Measurements from ENCODE around the gene TRIM26. TPM values are rescaled to one million over a fixed set of nuclear protein-coding genes. Genes with fewer than 3 reads are reported as not detected.
A peak's percentile ranks its signal among the peaks of the same experiment; 100 is the strongest.

TRIM26 gene
- total and polyA plus RNA-seq, 2 of the 13 experiments (the other 11 are each of a cell fraction or from before 2014, with no cell fraction given) = 27.1 to 38.7 TPM

DNA sequence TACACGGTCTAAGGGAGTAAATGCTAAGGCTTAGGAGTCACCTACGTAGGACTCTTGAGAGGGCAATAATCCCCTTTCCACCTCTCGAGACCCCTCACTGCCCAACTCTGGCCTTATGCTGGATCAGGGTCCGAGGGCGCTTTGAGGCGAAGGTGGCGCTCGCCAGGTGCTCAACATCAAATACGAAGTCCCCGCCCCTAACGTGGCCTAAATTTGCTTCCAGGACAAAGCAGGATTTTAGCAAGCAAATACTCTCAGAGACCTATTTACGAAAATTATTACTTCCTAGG lies 406 bp upstream of the TRIM26 start (continued):
- TF ChIP-seq, protein P1, sequence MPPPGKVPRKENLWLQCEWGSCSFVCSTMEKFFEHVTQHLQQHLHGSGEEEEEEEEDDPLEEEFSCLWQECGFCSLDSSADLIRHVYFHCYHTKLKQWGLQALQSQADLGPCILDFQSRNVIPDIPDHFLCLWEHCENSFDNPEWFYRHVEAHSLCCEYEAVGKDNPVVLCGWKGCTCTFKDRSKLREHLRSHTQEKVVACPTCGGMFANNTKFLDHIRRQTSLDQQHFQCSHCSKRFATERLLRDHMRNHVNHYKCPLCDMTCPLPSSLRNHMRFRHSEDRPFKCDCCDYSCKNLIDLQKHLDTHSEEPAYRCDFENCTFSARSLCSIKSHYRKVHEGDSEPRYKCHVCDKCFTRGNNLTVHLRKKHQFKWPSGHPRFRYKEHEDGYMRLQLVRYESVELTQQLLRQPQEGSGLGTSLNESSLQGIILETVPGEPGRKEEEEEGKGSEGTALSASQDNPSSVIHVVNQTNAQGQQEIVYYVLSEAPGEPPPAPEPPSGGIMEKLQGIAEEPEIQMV (CRISPR knock-in tag; IDR thresholded peaks at IDR 0.05; ENCODE audit: low read depth) = no peak
- TF ChIP-seq, protein P2, sequence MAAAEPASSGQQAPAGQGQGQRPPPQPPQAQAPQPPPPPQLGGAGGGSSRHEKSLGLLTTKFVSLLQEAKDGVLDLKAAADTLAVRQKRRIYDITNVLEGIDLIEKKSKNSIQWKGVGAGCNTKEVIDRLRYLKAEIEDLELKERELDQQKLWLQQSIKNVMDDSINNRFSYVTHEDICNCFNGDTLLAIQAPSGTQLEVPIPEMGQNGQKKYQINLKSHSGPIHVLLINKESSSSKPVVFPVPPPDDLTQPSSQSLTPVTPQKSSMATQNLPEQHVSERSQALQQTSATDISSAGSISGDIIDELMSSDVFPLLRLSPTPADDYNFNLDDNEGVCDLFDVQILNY (CRISPR knock-in tag; conservative IDR thresholded peaks at IDR 0.05) = no peak
- TF ChIP-seq ZNF367 (CRISPR knock-in tag; IDR thresholded peaks at IDR 0.05; ENCODE audit: borderline replicate concordance) = no peak
- peak; percentile 65; the same call in 1 of the 2 replicates for TF ChIP-seq ZNF605 (CRISPR knock-in tag; IDR thresholded peaks at IDR 0.05)
- no peak for TF ChIP-seq ZKSCAN5 (CRISPR knock-in tag; IDR thresholded peaks at IDR 0.05)
- 0 out of 2 replicates have a peak, but pooled peaks have one; percentile 20 for TF ChIP-seq SP140L (CRISPR knock-in tag; IDR thresholded peaks at IDR 0.05; ENCODE audit: borderline replicate concordance)
- no peak for TF ChIP-seq TRIM24 (CRISPR knock-in tag; IDR thresholded peaks at IDR 0.05)
- TF ChIP-seq SYNCRIP (IDR thresholded peaks at IDR 0.05; ENCODE audit: insufficient read depth, low read depth, low read length) = no peak
- no peak for TF ChIP-seq FOSL1 (CRISPR knock-in tag; IDR thresholded peaks at IDR 0.05; ENCODE audit: borderline replicate concordance)
- TF ChIP-seq, protein P3, sequence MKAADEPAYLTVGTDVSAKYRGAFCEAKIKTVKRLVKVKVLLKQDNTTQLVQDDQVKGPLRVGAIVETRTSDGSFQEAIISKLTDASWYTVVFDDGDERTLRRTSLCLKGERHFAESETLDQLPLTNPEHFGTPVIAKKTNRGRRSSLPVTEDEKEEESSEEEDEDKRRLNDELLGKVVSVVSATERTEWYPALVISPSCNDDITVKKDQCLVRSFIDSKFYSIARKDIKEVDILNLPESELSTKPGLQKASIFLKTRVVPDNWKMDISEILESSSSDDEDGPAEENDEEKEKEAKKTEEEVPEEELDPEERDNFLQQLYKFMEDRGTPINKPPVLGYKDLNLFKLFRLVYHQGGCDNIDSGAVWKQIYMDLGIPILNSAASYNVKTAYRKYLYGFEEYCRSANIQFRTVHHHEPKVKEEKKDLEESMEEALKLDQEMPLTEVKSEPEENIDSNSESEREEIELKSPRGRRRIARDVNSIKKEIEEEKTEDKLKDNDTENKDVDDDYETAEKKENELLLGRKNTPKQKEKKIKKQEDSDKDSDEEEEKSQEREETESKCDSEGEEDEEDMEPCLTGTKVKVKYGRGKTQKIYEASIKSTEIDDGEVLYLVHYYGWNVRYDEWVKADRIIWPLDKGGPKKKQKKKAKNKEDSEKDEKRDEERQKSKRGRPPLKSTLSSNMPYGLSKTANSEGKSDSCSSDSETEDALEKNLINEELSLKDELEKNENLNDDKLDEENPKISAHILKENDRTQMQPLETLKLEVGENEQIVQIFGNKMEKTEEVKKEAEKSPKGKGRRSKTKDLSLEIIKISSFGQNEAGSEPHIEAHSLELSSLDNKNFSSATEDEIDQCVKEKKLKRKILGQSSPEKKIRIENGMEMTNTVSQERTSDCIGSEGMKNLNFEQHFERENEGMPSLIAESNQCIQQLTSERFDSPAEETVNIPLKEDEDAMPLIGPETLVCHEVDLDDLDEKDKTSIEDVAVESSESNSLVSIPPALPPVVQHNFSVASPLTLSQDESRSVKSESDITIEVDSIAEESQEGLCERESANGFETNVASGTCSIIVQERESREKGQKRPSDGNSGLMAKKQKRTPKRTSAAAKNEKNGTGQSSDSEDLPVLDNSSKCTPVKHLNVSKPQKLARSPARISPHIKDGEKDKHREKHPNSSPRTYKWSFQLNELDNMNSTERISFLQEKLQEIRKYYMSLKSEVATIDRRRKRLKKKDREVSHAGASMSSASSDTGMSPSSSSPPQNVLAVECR (CRISPR knock-in tag; IDR thresholded peaks at IDR 0.05; ENCODE audit: borderline replicate concordance) = peak; percentile 52; the same call in 1 of the 2 replicates
- TF ChIP-seq PPARG (CRISPR knock-in tag; conservative IDR thresholded peaks at IDR 0.05) = no peak
- TF ChIP-seq, protein P4, sequence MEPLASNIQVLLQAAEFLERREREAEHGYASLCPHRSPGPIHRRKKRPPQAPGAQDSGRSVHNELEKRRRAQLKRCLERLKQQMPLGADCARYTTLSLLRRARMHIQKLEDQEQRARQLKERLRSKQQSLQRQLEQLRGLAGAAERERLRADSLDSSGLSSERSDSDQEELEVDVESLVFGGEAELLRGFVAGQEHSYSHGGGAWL (CRISPR knock-in tag; IDR thresholded peaks at IDR 0.05) = no peak
- TF ChIP-seq, protein P5, sequence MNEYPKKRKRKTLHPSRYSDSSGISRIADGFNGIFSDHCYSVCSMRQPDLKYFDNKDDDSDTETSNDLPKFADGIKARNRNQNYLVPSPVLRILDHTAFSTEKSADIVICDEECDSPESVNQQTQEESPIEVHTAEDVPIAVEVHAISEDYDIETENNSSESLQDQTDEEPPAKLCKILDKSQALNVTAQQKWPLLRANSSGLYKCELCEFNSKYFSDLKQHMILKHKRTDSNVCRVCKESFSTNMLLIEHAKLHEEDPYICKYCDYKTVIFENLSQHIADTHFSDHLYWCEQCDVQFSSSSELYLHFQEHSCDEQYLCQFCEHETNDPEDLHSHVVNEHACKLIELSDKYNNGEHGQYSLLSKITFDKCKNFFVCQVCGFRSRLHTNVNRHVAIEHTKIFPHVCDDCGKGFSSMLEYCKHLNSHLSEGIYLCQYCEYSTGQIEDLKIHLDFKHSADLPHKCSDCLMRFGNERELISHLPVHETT (CRISPR knock-in tag; conservative IDR thresholded peaks at IDR 0.05) = no peak; the same call in 1 of the 2 replicates
- no peak for TF ChIP-seq ZNF136 (CRISPR knock-in tag; IDR thresholded peaks at IDR 0.05; ENCODE audit: low read depth)
- TF ChIP-seq HDAC6 (IDR thresholded peaks at IDR 0.05; ENCODE audit: low read depth, low read length) = no peak
- no peak for TF ChIP-seq ZNF354B (CRISPR knock-in tag; IDR thresholded peaks at IDR 0.05)
- no peak; the same call in 1 of the 2 replicates for TF ChIP-seq DR1 (CRISPR knock-in tag; IDR thresholded peaks at IDR 0.05)
- TF ChIP-seq HDAC1 (CRISPR knock-in tag; IDR thresholded peaks at IDR 0.05) = no peak
- no peak for TF ChIP-seq NCOA2 (CRISPR knock-in tag; IDR thresholded peaks at IDR 0.05)
- TF ChIP-seq NCOR1 (IDR thresholded peaks at IDR 0.05; ENCODE audit: borderline replicate concordance, low read length) = peak; percentile 2; the same call in 1 of the 2 replicates
- TF ChIP-seq ZNF567 (CRISPR knock-in tag; IDR thresholded peaks at IDR 0.05; ENCODE audit: borderline replicate concordance) = no peak
- no peak for TF ChIP-seq STAG1 (CRISPR knock-in tag; IDR thresholded peaks at IDR 0.05)
- no peak for TF ChIP-seq ZNF670 (CRISPR knock-in tag; IDR thresholded peaks at IDR 0.05; ENCODE audit: borderline replicate concordance)
- TF ChIP-seq ZNF629 (CRISPR knock-in tag; conservative IDR thresholded peaks at IDR 0.05) = no peak
